ENCODE data around the gene DMC1. TPM values are rescaled to one million over a fixed set of nuclear protein-coding genes. Genes with fewer than 3 reads are reported as not detected.

DMC1 gene
- total RNA-seq, 1 donor: 3.3 TPM

DNA sequence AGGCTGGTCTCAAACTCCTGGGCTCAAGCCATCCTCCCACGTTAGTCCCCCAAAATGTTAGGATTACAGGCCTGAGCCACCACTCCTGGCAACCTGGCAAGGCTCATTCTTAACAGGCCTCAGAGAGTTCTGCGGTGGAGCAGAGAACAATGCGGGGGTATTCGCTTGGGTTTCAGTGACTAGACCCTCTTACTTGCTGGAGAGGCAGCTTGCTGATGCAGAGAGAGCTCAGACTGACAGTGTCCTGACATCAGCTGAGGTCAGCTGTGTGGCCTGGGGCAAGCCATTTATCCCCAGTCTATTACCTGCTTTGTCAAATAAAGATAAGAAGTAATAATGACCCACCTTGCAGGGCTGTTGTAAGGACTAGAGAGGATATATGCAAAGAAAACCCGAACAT lies 40.3 kb upstream of the DMC1 start:
- Histone ChIP-seq H3K4me2 (ENCODE audit: insufficient read depth, low read length) (no peak overlapping the region), H3K36me3 (ENCODE audit: insufficient read depth, low read length) (no peaks in the 10 kb centered on the region), H3K27me3 (ENCODE audit: insufficient read depth, low read length) (no peaks in the 10 kb centered on the region), H3K79me2 (ENCODE audit: insufficient read depth, low read length) (no peaks in the 10 kb centered on the region), H3K9me3 (ENCODE audit: low read depth, low read length) (no peaks in the 10 kb centered on the region), H3K4me1 (ENCODE audit: insufficient read depth, low read length) (peaks cover 9% of the 10 kb centered on the region), H4K20me1 (ENCODE audit: insufficient read depth, low read length) (no peaks in the 10 kb centered on the region), H3K4me3 (ENCODE audit: insufficient read depth, low read length) (no peak overlapping the region), H2AFZ (ENCODE audit: low read length) (no peak overlapping the region), H3K27ac (ENCODE audit: low read depth, low read length) (no peak overlapping the region)
- DNase-seq (ENCODE audit: insufficient read length, low spot score, missing footprints): no peak
- no peak for TF ChIP-seq CTCF (IDR thresholded peaks at IDR 0.05; ENCODE audit: extremely low read depth, low read depth, low read length)

- DNase-seq (ENCODE audit: insufficient read length, low spot score, missing footprints): no peak
- Histone ChIP-seq H3K79me2 (ENCODE audit: insufficient read depth, low read length) (no peaks in the 10 kb centered on the region), H3K4me1 (ENCODE audit: insufficient read depth, low read length) (peaks cover 9% of the 10 kb centered on the region), H3K4me3 (ENCODE audit: insufficient read depth, low read length) (no peak overlapping the region), H3K27ac (ENCODE audit: low read depth, low read length) (no peak overlapping the region), H3K9me3 (ENCODE audit: low read depth, low read length) (no peaks in the 10 kb centered on the region), H3K27me3 (ENCODE audit: insufficient read depth, low read length) (no peaks in the 10 kb centered on the region), H3K36me3 (ENCODE audit: insufficient read depth, low read length) (no peaks in the 10 kb centered on the region), H4K20me1 (ENCODE audit: insufficient read depth, low read length) (no peaks in the 10 kb centered on the region), H3K4me2 (ENCODE audit: insufficient read depth, low read length) (no peak overlapping the region), H2AFZ (ENCODE audit: low read length) (no peak overlapping the region)
- no peak for TF ChIP-seq CTCF (IDR thresholded peaks at IDR 0.05; ENCODE audit: extremely low read depth, low read depth, low read length)
Observed at GRCh38 chr22:38608992-38609750, 39.2 kb upstream of the DMC1 start.

DNA sequence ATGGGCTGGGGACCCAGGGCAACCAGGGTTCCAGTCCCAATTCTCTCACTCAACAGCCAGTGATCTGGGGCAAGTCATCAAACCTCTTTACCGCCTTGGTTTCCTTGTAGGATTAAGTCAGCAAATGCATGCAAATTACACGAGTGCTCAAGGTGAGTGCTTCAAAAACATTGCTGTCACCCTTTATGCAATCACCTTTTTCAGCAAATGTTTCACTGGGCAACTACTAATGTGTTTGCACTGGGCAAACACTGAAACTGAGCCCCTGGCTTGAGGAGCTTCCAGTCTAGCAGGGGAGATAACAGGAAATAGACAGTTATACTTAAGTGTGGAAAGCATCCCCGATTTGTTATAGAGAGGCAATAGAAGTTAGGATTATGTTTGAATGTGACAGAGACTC lies 37.7 kb upstream of the DMC1 start:
- Histone ChIP-seq H2AFZ (ENCODE audit: low read length) (no peak overlapping the region), H3K79me2 (ENCODE audit: insufficient read depth, low read length) (no peaks in the 10 kb centered on the region), H3K4me3 (ENCODE audit: insufficient read depth, low read length) (no peak overlapping the region), H3K9me3 (ENCODE audit: low read depth, low read length) (no peaks in the 10 kb centered on the region), H3K36me3 (ENCODE audit: insufficient read depth, low read length) (no peaks in the 10 kb centered on the region), H4K20me1 (ENCODE audit: insufficient read depth, low read length) (no peaks in the 10 kb centered on the region), H3K27ac (ENCODE audit: low read depth, low read length) (no peak overlapping the region), H3K4me2 (ENCODE audit: insufficient read depth, low read length) (no peak overlapping the region), H3K4me1 (ENCODE audit: insufficient read depth, low read length) (peaks cover 9% of the 10 kb centered on the region), H3K27me3 (ENCODE audit: insufficient read depth, low read length) (no peaks in the 10 kb centered on the region)
- TF ChIP-seq CTCF (IDR thresholded peaks at IDR 0.05; ENCODE audit: extremely low read depth, low read depth, low read length): no peak
- no peak for DNase-seq (ENCODE audit: insufficient read length, low spot score, missing footprints)

DNA sequence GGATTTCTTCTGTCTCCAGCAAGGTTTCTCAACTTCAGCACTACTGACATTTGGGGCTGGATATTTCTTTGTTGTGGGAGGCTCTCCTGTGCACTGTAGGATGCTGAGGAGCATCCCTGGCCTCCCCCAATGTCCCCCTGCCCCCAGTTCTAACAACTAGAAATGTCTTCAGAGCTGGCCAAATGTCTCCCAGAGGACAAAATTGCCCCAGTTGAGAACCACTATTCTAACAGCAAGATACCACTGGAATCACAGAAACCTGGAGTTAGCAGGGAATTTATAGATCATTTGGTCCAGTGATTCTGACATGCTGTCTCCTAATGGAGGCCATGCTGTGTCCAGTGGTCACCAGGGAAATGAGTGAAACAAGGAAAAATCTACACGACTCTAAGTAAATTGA lies 32.2 kb upstream of the DMC1 start:
- Histone ChIP-seq H3K4me3 (ENCODE audit: insufficient read depth, low read length) (no peak overlapping the region), H3K4me2 (ENCODE audit: insufficient read depth, low read length) (no peak overlapping the region), H3K27me3 (ENCODE audit: insufficient read depth, low read length) (no peaks in the 10 kb centered on the region), H3K27ac (ENCODE audit: low read depth, low read length) (no peak overlapping the region), H4K20me1 (ENCODE audit: insufficient read depth, low read length) (no peaks in the 10 kb centered on the region), H3K4me1 (ENCODE audit: insufficient read depth, low read length) (peaks cover 9% of the 10 kb centered on the region), H3K79me2 (ENCODE audit: insufficient read depth, low read length) (no peaks in the 10 kb centered on the region), H3K9me3 (ENCODE audit: low read depth, low read length) (no peaks in the 10 kb centered on the region), H3K36me3 (ENCODE audit: insufficient read depth, low read length) (no peaks in the 10 kb centered on the region), H2AFZ (ENCODE audit: low read length) (no peak overlapping the region)
- no peak for TF ChIP-seq CTCF (IDR thresholded peaks at IDR 0.05; ENCODE audit: extremely low read depth, low read depth, low read length)
- no peak for DNase-seq (ENCODE audit: insufficient read length, low spot score, missing footprints)

Data from osteoblast (primary cell).